Sigmoid colon (tissue), 4 donors: Measurements from ENCODE around the gene MRPL36.

ENCODE experiments used
- CTCF ChIP-seq, 4 experiments: fragments of 450-650 bp in 3 of 4; fragments of 200-600 bp in 1 of 4; IDR thresholded peaks; one replicate each; pipeline ENCODE4 v1.5.1; 2016 to 2019; ENCODE audit warnings: antibody characterized with exemption in 4 of 4, mild to moderate bottlenecking in 3 of 4, moderate library complexity in 2 of 4
- EP300 ChIP-seq, 4 donors: sonication (generic); formaldehyde crosslinking; IDR thresholded peaks; one replicate each; pipeline ENCODE4 v1.6.1; 2017; ENCODE audit warnings: antibody characterized with exemption in 4 of 4
- POLR2A ChIP-seq, 2 donors: fragments of 450-650 bp; IDR thresholded peaks; one replicate each; pipeline ENCODE4 v1.6.1; 2016; ENCODE audit warnings: antibody characterized with exemption in 2 of 2, mild to moderate bottlenecking in 2 of 2, moderate library complexity in 2 of 2
- POLR2AphosphoS5 ChIP-seq, 4 donors: sonication (generic); formaldehyde crosslinking; IDR thresholded peaks; one replicate each; pipeline ENCODE4 v1.6.1; 2017; ENCODE audit warnings: antibody characterized with exemption in 4 of 4

DNA sequence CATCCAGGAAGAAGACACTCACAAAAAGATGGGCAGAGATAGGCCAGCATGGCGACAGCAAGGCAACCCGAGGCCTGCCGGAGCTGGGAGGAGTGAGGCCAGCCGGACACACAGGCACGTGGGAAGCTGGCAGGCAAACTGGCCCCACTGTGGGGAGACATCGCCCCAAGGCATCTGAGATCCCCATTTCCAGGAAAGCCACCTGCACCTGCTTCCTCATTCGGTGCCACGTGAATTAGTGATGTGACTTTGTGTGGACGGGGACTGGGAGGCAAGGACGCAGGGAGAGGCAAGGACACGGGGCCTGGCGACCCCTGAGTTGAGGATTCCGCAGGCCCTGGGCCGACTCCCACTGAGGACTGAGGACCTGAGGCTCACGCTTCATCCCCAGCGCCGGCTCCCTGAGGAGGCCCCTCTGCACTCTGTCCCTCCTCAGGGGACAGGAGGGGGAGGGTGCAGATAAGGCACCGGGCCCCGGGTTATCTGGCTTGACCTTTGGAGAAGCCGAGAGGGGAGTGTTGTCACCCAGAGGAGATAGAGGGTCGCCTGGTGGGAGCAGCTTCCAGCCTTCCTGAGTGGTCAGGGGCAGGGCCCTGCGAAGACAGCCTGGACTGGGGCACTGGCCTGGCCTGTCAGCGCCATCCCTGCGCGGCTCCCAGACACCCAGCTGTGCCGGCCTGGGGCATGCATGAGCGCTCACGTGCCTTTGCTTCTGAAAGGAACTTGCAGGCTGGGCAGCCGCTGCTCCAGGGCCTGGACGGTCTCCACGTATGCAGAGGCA lies 41.3 kb upstream of the MRPL36 start:
- TF ChIP-seq POLR2A (IDR thresholded peaks at IDR 0.05): no peak
- no peak for TF ChIP-seq CTCF (IDR thresholded peaks at IDR 0.05)
- no peak for TF ChIP-seq EP300 (IDR thresholded peaks at IDR 0.05)
- no peak for TF ChIP-seq POLR2AphosphoS5 (IDR thresholded peaks at IDR 0.05)
